Measurements from ENCODE around the gene CYTH4. TPM values are rescaled to one million over a fixed set of nuclear protein-coding genes. Genes with fewer than 3 reads are reported as not detected.
"Not testable (repeated sequence)": the region's sequence is repeated elsewhere in the genome, so short reads cannot be mapped to it uniquely, and the experiment has no call there.

The CYTH4 gene, protein sequence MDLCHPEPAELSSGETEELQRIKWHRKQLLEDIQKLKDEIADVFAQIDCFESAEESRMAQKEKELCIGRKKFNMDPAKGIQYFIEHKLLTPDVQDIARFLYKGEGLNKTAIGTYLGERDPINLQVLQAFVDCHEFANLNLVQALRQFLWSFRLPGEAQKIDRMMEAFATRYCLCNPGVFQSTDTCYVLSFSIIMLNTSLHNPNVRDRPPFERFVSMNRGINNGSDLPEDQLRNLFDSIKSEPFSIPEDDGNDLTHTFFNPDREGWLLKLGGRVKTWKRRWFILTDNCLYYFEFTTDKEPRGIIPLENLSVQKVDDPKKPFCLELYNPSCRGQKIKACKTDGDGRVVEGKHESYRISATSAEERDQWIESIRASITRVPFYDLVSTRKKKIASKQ
- 10 to 100 TPM in 2 of 3 donors, 1 to 10 TPM in 1; 8.7 to 13.3 (median 11.6) TPM for total RNA-seq
- long read RNA-seq, donor 1, transcript CYTH4-201 (13 exons, 3,206 nt), result major isoform, 6 of 11 reads
- long read RNA-seq, donor 1, partial matches to known transcripts, result 1 of 11 reads
- long read RNA-seq, donor 1, other reads (novel, unspliced or antisense), result 3 of 11 reads
- long read RNA-seq, donor 2, partial matches to known transcripts, result 0 of 3 reads
- long read RNA-seq, donor 2, other reads (novel, unspliced or antisense), result 1 of 3 reads

DNA sequence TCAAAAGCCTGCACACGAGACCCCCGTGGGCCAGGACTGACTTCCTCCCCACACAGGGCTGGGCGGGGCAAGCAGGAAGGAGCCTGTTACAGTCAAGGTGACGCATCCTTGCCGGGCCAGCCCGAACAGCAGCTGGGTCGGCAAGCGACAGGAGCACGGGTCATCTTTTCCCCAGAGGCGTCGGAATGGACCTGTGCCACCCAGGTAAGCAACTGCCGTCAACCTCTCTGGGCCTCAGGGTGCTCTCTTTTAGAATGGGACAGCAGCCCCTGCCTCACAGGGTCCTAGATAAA lies at the start of gene CYTH4:
TSS of gene CYTH4 (plus strand) at position 124 of the 293 bp plus-strand sequence. CDS start at position 186, 62 bp downstream.
- TF ChIP-seq, protein P1, sequence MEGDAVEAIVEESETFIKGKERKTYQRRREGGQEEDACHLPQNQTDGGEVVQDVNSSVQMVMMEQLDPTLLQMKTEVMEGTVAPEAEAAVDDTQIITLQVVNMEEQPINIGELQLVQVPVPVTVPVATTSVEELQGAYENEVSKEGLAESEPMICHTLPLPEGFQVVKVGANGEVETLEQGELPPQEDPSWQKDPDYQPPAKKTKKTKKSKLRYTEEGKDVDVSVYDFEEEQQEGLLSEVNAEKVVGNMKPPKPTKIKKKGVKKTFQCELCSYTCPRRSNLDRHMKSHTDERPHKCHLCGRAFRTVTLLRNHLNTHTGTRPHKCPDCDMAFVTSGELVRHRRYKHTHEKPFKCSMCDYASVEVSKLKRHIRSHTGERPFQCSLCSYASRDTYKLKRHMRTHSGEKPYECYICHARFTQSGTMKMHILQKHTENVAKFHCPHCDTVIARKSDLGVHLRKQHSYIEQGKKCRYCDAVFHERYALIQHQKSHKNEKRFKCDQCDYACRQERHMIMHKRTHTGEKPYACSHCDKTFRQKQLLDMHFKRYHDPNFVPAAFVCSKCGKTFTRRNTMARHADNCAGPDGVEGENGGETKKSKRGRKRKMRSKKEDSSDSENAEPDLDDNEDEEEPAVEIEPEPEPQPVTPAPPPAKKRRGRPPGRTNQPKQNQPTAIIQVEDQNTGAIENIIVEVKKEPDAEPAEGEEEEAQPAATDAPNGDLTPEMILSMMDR (IDR thresholded peaks at IDR 0.05), result no peak
- ATAC-seq (peak; percentile 81), DNase-seq (peak; percentile 68 to 93 (median 75))
- Histone ChIP-seq H3K9me3 (no peaks in the 10 kb centered on the region), H3K36me3 (ENCODE audit: low read depth) (no peaks in the 10 kb centered on the region), H3K4me1 (ENCODE audit: low read depth) (no peaks in the 10 kb centered on the region), H3K4me3 (peak within 1 kb of the TSS; percentile 14)
- intact Hi-C loops (cut with DNase I, micrococcal nuclease), result no loop called here

DNA sequence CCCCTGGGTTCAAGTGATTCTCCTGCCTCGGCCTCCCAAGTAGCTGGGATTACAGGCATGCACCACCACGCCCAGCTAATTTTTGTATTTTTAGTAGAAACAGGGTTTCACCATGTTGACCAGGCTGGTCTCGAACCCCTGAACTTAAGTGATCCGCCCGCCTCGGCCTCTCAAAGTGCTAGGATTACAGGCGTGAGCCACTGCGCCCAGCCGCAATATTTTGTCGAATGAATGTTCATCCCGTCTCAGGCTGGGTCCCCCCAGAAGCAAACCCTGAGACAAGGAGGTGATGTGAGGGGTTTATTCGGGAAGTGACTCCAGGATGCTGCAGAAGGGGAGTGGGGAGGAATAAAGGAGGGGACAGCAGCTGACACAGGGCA lies 48.9 kb upstream of the CYTH4 start:
- peak in 1 of 3 donors; percentile 10 for DNase-seq
- H3K36me3 ChIP-seq (ENCODE audit: low read depth); H3K9me3 ChIP-seq; intact Hi-C loops (cut with DNase I, micrococcal nuclease); H3K4me3 ChIP-seq; ATAC-seq: not testable (repeated sequence)
- peaks cover 13% of the 10 kb centered on the region for H3K4me1 ChIP-seq (ENCODE audit: low read depth)

DNA sequence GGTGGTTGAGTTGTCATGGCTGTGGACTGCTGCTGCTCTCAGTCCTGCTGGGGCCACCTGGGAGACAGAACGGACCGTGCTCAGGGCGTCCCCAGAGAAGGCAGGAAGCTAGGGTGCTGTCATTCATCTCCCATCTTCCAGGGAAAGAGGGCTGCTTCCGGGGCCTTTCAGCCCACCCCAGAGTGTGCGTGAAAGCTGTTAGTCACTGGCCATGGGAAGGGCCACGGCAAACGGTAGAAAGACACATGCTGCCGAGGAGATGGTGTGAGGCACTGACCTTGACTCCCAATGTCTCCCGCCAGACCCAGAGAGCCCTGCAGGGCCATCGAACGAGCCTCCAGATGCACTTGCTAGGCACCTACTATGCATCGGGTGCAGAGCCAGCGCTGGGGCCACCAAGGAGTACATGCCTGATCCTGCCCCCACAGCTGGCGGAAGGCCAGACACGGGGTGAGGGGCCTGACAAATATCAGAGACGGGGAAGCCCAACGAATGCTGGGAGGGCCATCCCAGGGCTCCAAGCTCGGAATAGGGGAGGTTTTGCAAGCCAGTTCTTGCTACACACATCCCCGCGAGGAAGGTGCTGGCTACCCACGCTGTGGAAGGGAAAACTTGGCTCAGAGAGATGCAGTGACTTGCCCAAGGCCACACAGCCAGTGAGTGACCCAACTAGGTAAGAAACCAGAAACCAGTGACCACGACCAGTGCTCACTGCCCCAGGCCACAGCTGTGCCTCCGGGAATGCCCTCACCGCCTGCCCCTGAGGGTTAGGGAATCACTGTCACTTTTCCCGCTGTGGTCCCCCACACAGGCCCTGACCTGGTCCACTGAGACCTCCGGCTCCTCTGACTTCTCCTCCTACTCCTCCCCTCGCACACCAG lies 48.3 kb upstream of the CYTH4 start:
- Histone ChIP-seq H3K36me3 (ENCODE audit: low read depth) (no peaks in the 10 kb centered on the region), H3K4me1 (ENCODE audit: low read depth) (peaks cover 10% of the 10 kb centered on the region), H3K4me3 (no peak overlapping the region), H3K9me3 (no peaks in the 10 kb centered on the region)
- ATAC-seq (no peak), DNase-seq (peak in 1 of 3 donors; percentile 53)
- intact Hi-C loops (cut with DNase I, micrococcal nuclease), result no loop called here
- TF ChIP-seq, protein P1 (IDR thresholded peaks at IDR 0.05), result no peak

DNA sequence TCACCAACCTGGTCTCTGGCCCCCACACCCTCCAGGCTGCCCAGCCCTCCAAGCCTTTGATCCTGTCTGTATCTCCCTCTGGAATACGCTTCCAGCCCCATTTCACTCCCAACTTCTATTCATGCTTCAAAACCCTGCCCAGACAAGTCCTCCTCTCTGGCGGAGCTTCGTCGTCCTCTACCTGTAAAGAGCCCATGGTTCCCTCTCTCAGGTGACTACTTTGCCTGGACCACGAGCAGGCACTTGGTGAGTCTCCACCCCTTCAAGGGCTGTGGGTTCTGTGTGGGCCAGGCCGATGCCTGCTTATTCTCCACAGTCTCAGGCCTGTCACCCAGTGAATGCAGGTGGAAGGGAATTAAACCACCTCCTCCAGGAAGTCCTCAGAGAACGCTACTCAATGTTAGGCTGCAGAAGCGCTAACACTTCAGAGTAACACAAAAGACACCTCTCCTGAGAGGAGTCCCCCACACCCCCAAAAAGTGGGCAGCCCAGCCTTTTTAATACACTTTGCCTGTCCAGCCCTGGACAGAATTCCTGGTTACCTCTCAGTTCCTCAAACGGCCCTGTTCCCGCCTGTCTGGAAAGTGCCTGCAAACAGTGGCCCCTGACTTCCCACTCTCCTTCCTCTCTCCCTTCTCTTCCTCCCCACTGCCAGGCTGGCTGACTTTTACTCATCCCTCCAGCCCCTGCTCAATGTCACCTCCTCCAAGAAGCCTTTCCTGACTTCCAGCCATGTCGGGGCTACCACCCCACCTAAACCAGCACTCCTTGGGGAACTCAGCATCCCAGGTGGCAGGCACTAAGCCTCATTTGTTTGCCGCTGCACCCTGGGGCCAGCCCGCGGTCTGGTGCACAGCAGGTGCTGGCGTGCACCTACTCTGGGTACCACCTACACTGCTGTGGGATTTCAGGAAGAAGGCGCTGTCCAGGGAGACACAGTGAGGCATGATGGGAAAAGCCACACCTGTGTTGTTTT lies 47.3 kb upstream of the CYTH4 start:
- Histone ChIP-seq H3K4me3 (no peak overlapping the region), H3K36me3 (ENCODE audit: low read depth) (no peaks in the 10 kb centered on the region), H3K4me1 (ENCODE audit: low read depth) (peaks cover 5% of the 10 kb centered on the region), H3K9me3 (no peaks in the 10 kb centered on the region)
- intact Hi-C loops (cut with DNase I, micrococcal nuclease), result no loop called here
- DNase-seq, result peak in 1 of 3 donors; percentile 45
- ATAC-seq, result no peak
- TF ChIP-seq, protein P1 (IDR thresholded peaks at IDR 0.05), result no peak

DNA sequence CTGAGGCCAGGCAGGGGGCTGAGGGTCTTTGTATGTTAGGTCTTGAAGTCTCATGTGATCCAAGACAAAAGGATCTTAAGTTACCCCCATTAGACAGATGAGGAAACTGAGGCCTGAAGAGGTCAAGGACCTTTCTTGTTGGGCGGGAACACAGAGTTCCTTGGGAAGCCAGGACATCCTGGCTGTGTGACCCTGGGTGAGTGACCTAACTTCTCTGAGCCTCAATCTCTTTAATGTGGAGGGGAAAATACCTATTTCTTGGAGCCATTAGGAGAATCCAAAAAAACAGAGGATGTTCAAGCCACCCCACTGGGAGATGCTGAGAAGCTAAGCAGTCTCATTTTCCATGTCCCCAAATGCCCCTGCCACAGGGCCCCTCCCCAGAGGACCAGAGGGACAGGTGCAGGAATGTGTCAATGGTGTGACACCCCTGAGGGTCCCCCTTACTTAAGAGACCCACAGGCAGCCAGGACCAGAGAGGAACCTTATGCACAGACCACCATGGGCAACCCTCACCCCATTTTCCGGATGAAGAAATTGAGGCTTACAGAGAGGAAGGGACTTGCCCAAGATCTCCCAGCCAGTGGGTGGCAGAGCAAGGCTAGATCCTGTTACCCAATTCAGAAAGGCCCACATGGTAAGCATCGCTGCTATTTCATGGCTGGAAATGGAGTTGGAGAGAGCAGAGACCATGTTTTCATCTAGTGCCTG lies 46.3 kb upstream of the CYTH4 start:
- Histone ChIP-seq H3K9me3 (no peaks in the 10 kb centered on the region), H3K36me3 (ENCODE audit: low read depth) (no peaks in the 10 kb centered on the region), H3K4me1 (ENCODE audit: low read depth) (peaks cover 2% of the 10 kb centered on the region), H3K4me3 (no peak overlapping the region)
- TF ChIP-seq, protein P1 (IDR thresholded peaks at IDR 0.05), result no peak
- intact Hi-C loops (cut with DNase I, micrococcal nuclease), result no loop called here
- DNase-seq (peak in 1 of 3 donors; percentile 7), ATAC-seq (no peak)
